ENCODE measurements around the gene MTUS2. TPM values are rescaled to one million over a fixed set of nuclear protein-coding genes. Genes with fewer than 3 reads are reported as not detected.

Gene MTUS2
- total RNA-seq, 1 donor from 2014 or later, result 4.1 TPM

GRCh38 chr13:28991764-28992163 lies 171.6 kb downstream of the MTUS2 start:
- Mint-ChIP-seq H3K27me3 (peaks cover 3% of the 10 kb centered on the region), H3K9me3 (peaks cover 3% of the 10 kb centered on the region), H3K36me3 (no peaks in the 10 kb centered on the region), H3K4me3 (no peak overlapping the region), H3K27ac (no peak overlapping the region), H3K4me1 (ENCODE audit: unreplicated experiment) (no peaks in the 10 kb centered on the region)
- DNase-seq (ENCODE audit: extremely low spot score, unreplicated experiment), result no peak
- TF ChIP-seq CTCF (conservative IDR thresholded peaks at IDR 0.05), result no peak

GRCh38 chr13:29000826-29001225 lies 180.7 kb downstream of the MTUS2 start:
- no peak for TF ChIP-seq CTCF (conservative IDR thresholded peaks at IDR 0.05)
- no peak overlapping the region for H3K4me3 Mint-ChIP-seq
- peaks cover 5% of the 10 kb centered on the region for H3K27me3 Mint-ChIP-seq
- no peak overlapping the region for H3K27ac Mint-ChIP-seq
- no peaks in the 10 kb centered on the region for H3K4me1 Mint-ChIP-seq (ENCODE audit: unreplicated experiment)
- peaks cover 3% of the 10 kb centered on the region for H3K36me3 Mint-ChIP-seq
- DNase-seq (ENCODE audit: extremely low spot score, unreplicated experiment), result no peak
- peaks cover 4% of the 10 kb centered on the region for H3K9me3 Mint-ChIP-seq

- Mint-ChIP-seq H3K4me3 (no peak overlapping the region), H3K9me3 (no peaks in the 10 kb centered on the region), H3K4me1 (ENCODE audit: unreplicated experiment) (no peaks in the 10 kb centered on the region), H3K27me3 (peaks cover 9% of the 10 kb centered on the region), H3K27ac (no peak overlapping the region), H3K36me3 (no peaks in the 10 kb centered on the region)
- no peak for TF ChIP-seq CTCF (conservative IDR thresholded peaks at IDR 0.05)
- DNase-seq (ENCODE audit: extremely low spot score, unreplicated experiment), result no peak
Measured at GRCh38 chr13:29005035-29005762, 185.1 kb downstream of the MTUS2 start.

GRCh38 chr13:29005763-29006120 lies 185.6 kb downstream of the MTUS2 start:
- no peak for TF ChIP-seq CTCF (conservative IDR thresholded peaks at IDR 0.05)
- no peaks in the 10 kb centered on the region for H3K36me3 Mint-ChIP-seq
- H3K27ac Mint-ChIP-seq, result no peak overlapping the region
- no peaks in the 10 kb centered on the region for H3K9me3 Mint-ChIP-seq
- no peaks in the 10 kb centered on the region for H3K4me1 Mint-ChIP-seq (ENCODE audit: unreplicated experiment)
- H3K4me3 Mint-ChIP-seq, result no peak overlapping the region
- no peak for DNase-seq (ENCODE audit: extremely low spot score, unreplicated experiment)
- peaks cover 9% of the 10 kb centered on the region for H3K27me3 Mint-ChIP-seq

GRCh38 chr13:29006359-29006850 lies 186.3 kb downstream of the MTUS2 start:
- no peak for TF ChIP-seq CTCF (conservative IDR thresholded peaks at IDR 0.05)
- Mint-ChIP-seq H3K36me3 (no peaks in the 10 kb centered on the region), H3K27me3 (peaks cover 9% of the 10 kb centered on the region), H3K9me3 (no peaks in the 10 kb centered on the region), H3K4me3 (no peak overlapping the region), H3K4me1 (ENCODE audit: unreplicated experiment) (no peaks in the 10 kb centered on the region), H3K27ac (no peak overlapping the region)
- DNase-seq (ENCODE audit: extremely low spot score, unreplicated experiment), result no peak
